A673 (cell line): Measurements from ENCODE around the gene TLNRD1.

Experiments
- CTCF ChIP-seq: fragments of 300-800, 200-600 bp; sonication (generic); conservative IDR thresholded peaks from 2 replicates; pipeline ENCODE4 v1.5.1; 2017; ENCODE audit warnings: low read depth, mild to moderate bottlenecking, antibody characterized with exemption, low read length, moderate library complexity, mixed read lengths
- EZH2 ChIP-seq: fragments of 200-600 bp; sonication (generic); IDR thresholded peaks from 2 replicates; pipeline ENCODE4 v1.6.1; 2017; ENCODE audit warnings: borderline replicate concordance, low read depth, mild to moderate bottlenecking, mixed read lengths, antibody characterized with exemption, low read length; ENCODE audit not compliant: poor library complexity, severe bottlenecking

DNA sequence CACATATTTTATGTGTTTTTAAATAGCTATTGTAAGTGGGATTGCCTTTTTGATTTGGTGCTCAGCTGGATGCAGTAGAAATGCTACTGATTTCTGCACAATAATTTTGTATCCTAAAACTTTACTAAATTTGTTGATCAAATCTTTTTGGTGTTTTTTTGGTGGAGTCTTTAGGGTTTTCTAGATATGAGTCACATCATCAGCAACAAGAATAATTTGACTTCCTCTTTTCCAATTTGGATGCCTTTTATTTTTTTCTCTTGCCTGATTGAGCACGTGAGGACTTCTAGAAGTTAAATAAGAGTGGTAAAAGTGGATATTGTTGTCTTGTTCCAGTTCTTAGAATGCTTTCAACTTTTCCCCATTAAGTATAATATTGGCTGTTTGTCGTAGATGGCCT is 51.3 kb downstream of the TLNRD1 start:
- TF ChIP-seq CTCF (no peak), EZH2 (no peak)
